OCI-LY1 (cell line): ENCODE measurements around the gene TESMIN.

Experiments used
- H2AFZ ChIP-seq: fragments of 200-600 bp; sonication (generic), shearing (Covaris generic); 2 replicates; pipeline ENCODE4 v1.6.0; 2014; ENCODE audit warnings: antibody characterized with exemption, mild to moderate bottlenecking, low read length
- H3F3A ChIP-seq: fragments of 200-600 bp; sonication (generic), shearing (Covaris generic); 2 replicates; pipeline ENCODE4 v1.6.0; 2014; ENCODE audit warnings: mild to moderate bottlenecking, antibody characterized with exemption, low read length, moderate library complexity; ENCODE audit not compliant: insufficient read depth
- H3K27ac ChIP-seq: fragments of 200-600 bp; sonication (generic); 2 replicates; pipeline ENCODE4 v1.5.1; 2014; ENCODE audit warnings: low read length, mixed run types, mild to moderate bottlenecking, low read depth; ENCODE audit not compliant: poor library complexity, severe bottlenecking
- H3K27me3 ChIP-seq: fragments of 200-600 bp; sonication (generic); 2 replicates; pipeline ENCODE4 v1.6.0; 2014; ENCODE audit warnings: antibody characterized with exemption, mild to moderate bottlenecking, low read length, moderate library complexity; ENCODE audit not compliant: insufficient read depth
- H3K36me3 ChIP-seq: fragments of 200-600 bp; sonication (generic); 2 replicates; pipeline ENCODE4 v1.6.1; 2014; ENCODE audit warnings: mild to moderate bottlenecking, antibody characterized with exemption, low read length, moderate library complexity, mixed read lengths; ENCODE audit not compliant: insufficient read depth
- H3K4me1 ChIP-seq: fragments of 200-600 bp; sonication (generic); 2 replicates; pipeline ENCODE4 v1.5.1; 2014; ENCODE audit warnings: mild to moderate bottlenecking, low read length, moderate library complexity; ENCODE audit not compliant: insufficient read depth, severe bottlenecking
- H3K4me2 ChIP-seq: fragments of 200-600 bp; sonication (generic), shearing (Covaris generic); 2 replicates; pipeline ENCODE4 v1.6.1; 2014; ENCODE audit warnings: low read length
- H3K4me3 ChIP-seq: fragments of 200-600 bp; sonication (generic); 2 replicates; pipeline ENCODE4 v1.5.1; 2014; ENCODE audit warnings: low read length, low read depth, mild to moderate bottlenecking, mixed read lengths; ENCODE audit not compliant: poor library complexity, severe bottlenecking
- H3K79me2 ChIP-seq: fragments of 200-600 bp; shearing (Covaris generic); 2 replicates; pipeline ENCODE4 v1.6.1; 2016; ENCODE audit warnings: mixed run types, low read length, mixed read lengths; ENCODE audit not compliant: insufficient read depth
- H3K9ac ChIP-seq: fragments of 200-600 bp; sonication (generic), shearing (Covaris generic); 2 replicates; pipeline ENCODE4 v1.6.1; 2014; ENCODE audit warnings: mild to moderate bottlenecking, low read length, mixed read lengths
- H3K9me2 ChIP-seq: fragments of 200-600 bp; sonication (generic), shearing (Covaris generic); 2 replicates; pipeline ENCODE4 v1.6.1; 2014; ENCODE audit warnings: low read depth, mild to moderate bottlenecking, low read length, mixed read lengths
- H3K9me3 ChIP-seq: fragments of 200-600 bp; shearing (Covaris generic); 2 replicates; pipeline ENCODE4 v1.6.1; 2014; ENCODE audit warnings: low read length, mixed read lengths
- H4K20me1 ChIP-seq: fragments of 200-600 bp; sonication (generic), shearing (Covaris generic); 2 replicates; pipeline ENCODE4 v1.6.0; 2016; ENCODE audit warnings: mild to moderate bottlenecking, low read length; ENCODE audit not compliant: insufficient read depth
- EZH2 ChIP-seq: fragments of 200-600 bp; sonication (generic), shearing (Covaris generic); IDR thresholded peaks from 2 replicates; pipeline ENCODE4 v1.8.0; 2017; ENCODE audit warnings: borderline replicate concordance, mixed run types, mild to moderate bottlenecking, antibody characterized with exemption, low read length, moderate library complexity, mixed read lengths
- TF ChIP-seq, protein P1 (sequence below): fragments of 200-600 bp; sonication (generic), shearing (Covaris generic); IDR thresholded peaks from 2 replicates; pipeline ENCODE4 v1.5.1; 2017; ENCODE audit warnings: mild to moderate bottlenecking, antibody characterized with exemption, low read length, moderate library complexity, mixed read lengths

Gene TESMIN

DNA sequence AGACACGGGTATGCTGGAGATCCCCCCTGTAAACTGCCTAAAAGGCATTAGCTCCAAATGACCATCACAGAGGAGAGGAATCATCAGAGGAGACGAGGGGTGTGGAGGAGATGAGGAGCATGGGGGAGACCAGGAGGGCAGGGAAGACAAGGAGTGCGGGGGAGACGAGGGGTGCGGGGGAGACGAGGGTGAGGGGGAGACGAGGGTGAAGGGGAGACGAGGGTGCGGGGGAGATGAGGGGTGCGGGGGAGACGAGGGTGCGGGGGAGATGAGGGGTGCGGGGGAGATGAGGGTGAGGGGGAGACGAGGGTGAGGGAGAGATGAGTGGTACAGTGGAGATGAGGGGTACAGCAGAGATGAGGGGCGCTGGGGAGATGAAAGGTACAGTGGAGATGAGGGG is 84.5 kb downstream of the TESMIN start:
- Histone ChIP-seq H3K9ac (no peak overlapping the region), H3K79me2 (no peaks in the 10 kb centered on the region), H3K9me2 (no peaks in the 10 kb centered on the region), H3K9me3 (0 out of 2 replicates have a peak, but pooled peaks cover 2% of the 10 kb centered on the region), H3K27me3 (peaks cover 4% of the 10 kb centered on the region; the same call in 1 of the 2 replicates), H3K27ac (no peak overlapping the region), H3K36me3 (no peaks in the 10 kb centered on the region; the same call in 1 of the 2 replicates), H3K4me2 (no peak overlapping the region), H3K4me3 (no peak overlapping the region), H4K20me1 (no peaks in the 10 kb centered on the region), H3K4me1 (no peaks in the 10 kb centered on the region), H3F3A (0 out of 2 replicates have a peak, but pooled peaks cover 4% of the 10 kb centered on the region), H2AFZ (no peak overlapping the region)
- no peak for TF ChIP-seq EZH2
- TF ChIP-seq, protein P1, sequence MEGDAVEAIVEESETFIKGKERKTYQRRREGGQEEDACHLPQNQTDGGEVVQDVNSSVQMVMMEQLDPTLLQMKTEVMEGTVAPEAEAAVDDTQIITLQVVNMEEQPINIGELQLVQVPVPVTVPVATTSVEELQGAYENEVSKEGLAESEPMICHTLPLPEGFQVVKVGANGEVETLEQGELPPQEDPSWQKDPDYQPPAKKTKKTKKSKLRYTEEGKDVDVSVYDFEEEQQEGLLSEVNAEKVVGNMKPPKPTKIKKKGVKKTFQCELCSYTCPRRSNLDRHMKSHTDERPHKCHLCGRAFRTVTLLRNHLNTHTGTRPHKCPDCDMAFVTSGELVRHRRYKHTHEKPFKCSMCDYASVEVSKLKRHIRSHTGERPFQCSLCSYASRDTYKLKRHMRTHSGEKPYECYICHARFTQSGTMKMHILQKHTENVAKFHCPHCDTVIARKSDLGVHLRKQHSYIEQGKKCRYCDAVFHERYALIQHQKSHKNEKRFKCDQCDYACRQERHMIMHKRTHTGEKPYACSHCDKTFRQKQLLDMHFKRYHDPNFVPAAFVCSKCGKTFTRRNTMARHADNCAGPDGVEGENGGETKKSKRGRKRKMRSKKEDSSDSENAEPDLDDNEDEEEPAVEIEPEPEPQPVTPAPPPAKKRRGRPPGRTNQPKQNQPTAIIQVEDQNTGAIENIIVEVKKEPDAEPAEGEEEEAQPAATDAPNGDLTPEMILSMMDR, result no peak

DNA sequence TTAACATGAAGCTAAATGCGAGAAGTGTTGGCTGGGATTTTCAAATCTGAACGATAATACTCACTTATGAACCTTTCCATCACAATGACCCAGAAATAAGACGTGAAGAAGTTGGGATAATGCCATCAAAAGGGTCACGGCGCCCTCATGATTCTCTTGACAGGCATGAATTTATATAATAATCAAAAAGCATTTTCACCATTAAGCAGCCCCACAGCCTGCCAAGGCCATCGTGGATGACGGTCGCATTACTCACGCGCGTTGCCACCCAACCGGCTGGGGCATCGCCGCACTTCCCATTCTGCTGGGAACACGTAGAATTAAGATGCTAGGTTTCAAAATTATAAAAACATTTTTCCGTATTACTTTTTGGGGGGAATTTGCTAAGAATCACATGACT is 85.9 kb downstream of the TESMIN start:
- H3K79me2 ChIP-seq, result no peaks in the 10 kb centered on the region
- H3K27ac ChIP-seq, result no peak overlapping the region
- no peak overlapping the region for H3K9ac ChIP-seq
- no peaks in the 10 kb centered on the region; the same call in 1 of the 2 replicates for H3K36me3 ChIP-seq
- H3K27me3 ChIP-seq, result peaks cover 4% of the 10 kb centered on the region; the same call in 1 of the 2 replicates
- no peaks in the 10 kb centered on the region for H4K20me1 ChIP-seq
- TF ChIP-seq, protein P1, result no peak
- TF ChIP-seq EZH2, result no peak
- H3K4me2 ChIP-seq, result no peak overlapping the region
- H2AFZ ChIP-seq, result no peak overlapping the region
- 0 out of 2 replicates have a peak, but pooled peaks cover 4% of the 10 kb centered on the region for H3F3A ChIP-seq
- H3K9me3 ChIP-seq, result 0 out of 2 replicates have a peak, but pooled peaks cover 2% of the 10 kb centered on the region
- H3K4me3 ChIP-seq, result no peak overlapping the region
- no peaks in the 10 kb centered on the region for H3K9me2 ChIP-seq
- no peaks in the 10 kb centered on the region for H3K4me1 ChIP-seq

DNA sequence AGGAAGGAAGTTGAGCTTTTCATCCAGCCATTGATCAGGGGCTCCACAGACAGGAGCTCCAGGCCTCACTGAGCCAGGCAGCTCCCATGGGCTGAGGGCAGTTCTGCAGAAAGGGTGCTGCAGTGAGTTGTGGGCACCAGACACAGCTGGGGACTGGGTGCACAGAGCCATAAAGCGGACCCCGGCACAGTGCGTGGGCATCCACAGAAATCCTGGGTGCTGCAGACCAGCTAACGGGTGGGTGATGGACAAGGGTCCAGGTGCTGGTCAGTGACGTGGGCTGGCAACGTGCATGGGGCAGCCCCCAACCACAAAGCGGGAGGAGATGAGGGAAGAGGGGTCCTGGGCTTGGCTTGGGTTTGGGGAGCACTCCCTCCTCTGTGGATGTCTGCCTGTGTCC is 86.4 kb downstream of the TESMIN start:
- no peaks in the 10 kb centered on the region for H3K79me2 ChIP-seq
- H3K27me3 ChIP-seq, result peaks cover 4% of the 10 kb centered on the region; the same call in 1 of the 2 replicates
- H3K27ac ChIP-seq, result no peak overlapping the region
- no peaks in the 10 kb centered on the region for H4K20me1 ChIP-seq
- H3K36me3 ChIP-seq, result no peaks in the 10 kb centered on the region; the same call in 1 of the 2 replicates
- 0 out of 2 replicates have a peak, but pooled peaks cover 2% of the 10 kb centered on the region for H3K9me3 ChIP-seq
- H3K4me2 ChIP-seq, result no peak overlapping the region
- H3K9me2 ChIP-seq, result no peaks in the 10 kb centered on the region
- H3F3A ChIP-seq, result 0 out of 2 replicates have a peak, but pooled peaks cover 4% of the 10 kb centered on the region
- no peak overlapping the region for H3K4me3 ChIP-seq
- no peaks in the 10 kb centered on the region for H3K4me1 ChIP-seq
- H3K9ac ChIP-seq, result no peak overlapping the region
- no peak overlapping the region for H2AFZ ChIP-seq
- TF ChIP-seq EZH2, result no peak
- TF ChIP-seq, protein P1, result no peak
